HG03439 (cell line): ENCODE data around the gene OR52N5.

Experiments
- ATAC-seq: cut with Tn5 transposase; IDR thresholded peaks from one replicate; pipeline ENCODE4 v1.9.1; 2021; ENCODE audit warnings: mild to moderate bottlenecking, moderate library complexity; ENCODE audit not compliant: unreplicated experiment

Gene OR52N5

GRCh38 chr11:5783255-5783654 lies at the start of gene OR52N5:
TSS of gene OR52N5 (minus strand) at chr11:5783355. CDS start at chr11:5778634, 4,721 bp downstream.
- ATAC-seq, result no peak

- ATAC-seq, result no peak
Observed at GRCh38 chr11:5831196-5831829, 48.2 kb upstream of the OR52N5 start.

DNA sequence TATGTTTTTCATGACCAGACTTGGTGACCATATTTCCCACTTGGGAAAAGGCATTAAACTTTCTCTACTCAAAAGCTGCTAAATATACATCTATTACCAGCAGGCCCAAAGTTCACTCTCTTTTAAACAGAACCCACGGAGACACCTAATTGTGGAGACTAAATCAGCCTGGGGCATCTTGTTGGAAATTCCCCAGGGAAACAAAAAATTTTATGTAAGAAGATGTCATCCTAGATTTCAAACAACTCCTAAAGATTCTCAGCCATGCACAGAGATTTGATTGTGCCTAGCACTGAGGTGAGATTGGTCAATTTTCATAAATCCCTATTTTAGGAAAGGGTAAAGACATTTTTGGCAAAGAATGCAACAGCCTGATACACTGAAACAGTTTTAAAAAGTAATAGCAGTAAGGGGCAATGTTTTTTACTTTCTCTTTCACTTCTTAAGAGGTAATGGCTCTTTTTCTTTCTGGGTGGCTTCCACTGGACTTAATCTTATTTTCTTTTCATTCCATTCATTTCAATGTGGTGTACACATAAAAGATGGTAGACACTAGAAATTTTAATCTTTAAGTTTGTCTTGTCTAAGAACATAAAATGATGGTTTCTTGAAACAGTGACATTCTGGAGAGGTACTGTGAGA lies 35.2 kb upstream of the OR52N5 start:
- peak; percentile 66 for ATAC-seq

- no peak for ATAC-seq
Observed at GRCh38 chr11:5815534-5815933, 32.4 kb upstream of the OR52N5 start.

DNA sequence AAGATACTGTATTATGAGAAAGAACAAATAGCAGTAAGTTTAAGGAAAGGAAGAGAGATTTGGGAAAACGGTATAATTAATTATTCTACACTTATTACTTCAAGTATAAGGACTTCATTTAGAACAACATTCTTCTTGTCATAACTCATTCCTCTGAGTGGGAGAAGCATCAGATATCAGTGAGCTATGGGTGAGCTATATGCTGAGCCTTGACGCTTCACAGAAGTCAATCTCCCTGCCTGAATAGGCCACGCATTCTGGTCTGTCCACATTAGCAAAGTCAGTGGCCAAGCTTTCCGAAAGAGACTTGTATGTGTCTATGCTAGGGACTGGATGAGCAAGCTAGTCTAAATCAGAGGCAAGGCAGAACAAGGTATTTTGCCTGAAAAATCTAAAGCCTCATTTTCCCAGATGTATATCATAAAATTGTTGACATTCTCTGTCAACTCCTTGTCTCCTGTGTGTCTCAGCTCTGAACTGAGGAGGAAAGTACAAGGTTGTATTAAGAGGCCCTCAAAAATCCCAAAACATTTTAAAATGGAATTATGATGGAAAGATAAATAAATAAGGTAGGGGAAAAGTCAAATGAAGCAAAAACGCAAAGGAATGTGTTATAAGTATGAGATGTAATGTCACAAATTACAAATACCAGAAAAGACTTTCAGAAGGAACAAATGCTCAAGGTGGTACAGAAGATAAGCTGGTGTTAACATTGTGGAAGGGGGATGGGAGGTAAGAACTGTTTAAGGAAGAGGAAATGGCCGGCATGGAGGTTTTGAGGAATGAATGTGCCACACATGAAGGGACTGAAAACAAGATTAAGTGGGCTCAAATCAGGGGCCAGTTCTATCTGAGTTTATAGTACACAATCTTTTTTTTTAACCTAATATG lies 27.0 kb upstream of the OR52N5 start:
- ATAC-seq, result no peak

DNA sequence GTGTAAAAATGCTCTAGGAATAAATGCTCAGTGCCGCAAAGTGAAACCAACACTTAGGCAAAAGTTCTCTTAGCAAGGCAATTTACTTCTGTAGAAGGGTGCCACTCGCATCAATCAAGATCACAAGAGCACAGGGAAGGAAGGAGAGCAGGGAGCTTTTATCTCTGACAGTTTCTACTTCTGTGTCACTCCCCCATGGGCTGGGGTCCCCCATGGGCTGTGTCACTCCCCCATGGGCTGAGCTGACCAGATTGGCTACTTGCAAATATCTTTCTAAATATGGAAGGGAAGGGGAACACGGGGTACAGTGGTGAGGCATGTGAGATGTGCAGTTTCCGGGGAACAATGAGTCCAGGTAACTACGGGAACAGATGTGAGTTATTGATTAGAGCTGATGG lies 26.0 kb upstream of the OR52N5 start:
- peak; percentile 24 for ATAC-seq

DNA sequence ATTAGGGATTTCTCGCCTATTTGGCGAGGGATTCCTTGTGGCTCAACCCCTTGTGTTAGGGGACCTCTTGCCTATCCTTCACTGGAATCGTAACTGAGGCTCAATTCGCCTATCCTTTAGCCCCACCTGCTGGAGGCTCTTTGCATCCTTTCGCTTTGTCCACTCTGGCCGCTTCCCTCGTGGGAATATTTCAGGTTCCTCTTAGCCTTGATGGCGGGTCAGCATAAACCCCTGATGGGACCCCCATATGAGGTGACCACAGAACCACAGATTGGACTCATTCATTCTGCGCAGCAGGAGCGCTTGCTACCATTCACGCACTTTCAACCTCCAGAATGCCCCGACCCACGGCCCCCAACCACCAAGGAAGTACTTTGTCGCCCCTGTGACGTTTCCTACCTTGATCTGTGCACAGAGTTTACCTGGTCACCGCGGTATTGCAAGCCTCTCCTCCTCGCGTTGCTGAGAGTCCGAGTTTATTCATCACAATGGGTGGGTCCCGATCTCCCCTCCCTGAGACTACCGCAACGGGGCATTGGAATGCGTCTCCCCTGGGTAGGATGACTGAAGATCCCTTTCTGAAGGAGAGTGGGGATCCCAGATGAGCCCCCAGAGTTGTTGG lies 25.5 kb upstream of the OR52N5 start, which contains the start of gene OR52N2:
Gene OR52N2, plus strand, starts transcription at position 425 of the 622 bp plus-strand sequence. CDS start 11,412 bp downstream, outside the sequence.
- peak; percentile 94 for ATAC-seq

DNA sequence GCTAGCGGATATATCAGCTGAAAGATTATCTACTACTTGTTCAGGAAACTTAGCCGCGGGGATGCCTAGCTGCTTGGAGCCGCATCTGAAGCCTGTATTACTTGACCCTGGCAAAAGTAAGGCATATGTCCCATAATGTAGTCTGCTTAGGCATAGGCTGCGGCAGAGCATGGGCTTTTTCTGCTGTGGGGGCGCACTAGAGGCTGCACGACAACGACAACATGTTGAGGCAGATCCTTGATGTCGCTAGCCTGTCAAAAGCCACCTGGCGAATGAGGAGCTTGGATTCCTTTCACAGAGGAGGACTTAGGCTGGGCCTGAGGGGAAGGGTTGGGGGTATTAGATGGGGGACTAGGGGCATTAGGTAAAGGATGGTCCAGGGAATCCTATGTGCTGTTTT lies 24.4 kb upstream of the OR52N5 start:
- no peak for ATAC-seq

DNA sequence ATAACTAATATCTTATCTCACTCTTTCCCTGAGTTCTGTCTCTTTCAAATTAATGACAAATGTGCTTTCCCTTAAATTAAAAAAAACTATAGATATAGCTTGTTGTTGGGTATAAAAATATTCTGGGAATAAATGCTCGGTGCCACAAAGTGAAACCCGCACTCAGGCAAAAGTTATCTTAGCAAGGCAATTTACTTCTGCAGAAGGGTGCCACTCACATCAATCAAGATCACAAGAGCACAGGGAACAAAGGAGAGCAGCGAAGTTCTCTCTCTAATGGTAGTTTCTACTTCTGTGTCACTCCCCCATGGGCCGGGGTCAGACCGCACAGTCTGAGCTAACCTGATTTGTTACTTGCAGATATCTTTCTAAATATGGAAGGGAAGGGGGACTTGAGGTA lies 20.8 kb upstream of the OR52N5 start:
- ATAC-seq, result no peak

GRCh38 chr11:5796541-5796940 lies 13.4 kb upstream of the OR52N5 start:
- ATAC-seq, result no peak

- no peak for ATAC-seq
Observed at GRCh38 chr11:5791165-5791564, 8.0 kb upstream of the OR52N5 start, which contains the start of gene OR52N1. TSS of gene OR52N1 (minus strand) at chr11:5791265. CDS start at chr11:5788816, 2,449 bp downstream.

GRCh38 chr11:5767056-5767455 lies 16.1 kb downstream of the OR52N5 start:
- no peak for ATAC-seq

DNA sequence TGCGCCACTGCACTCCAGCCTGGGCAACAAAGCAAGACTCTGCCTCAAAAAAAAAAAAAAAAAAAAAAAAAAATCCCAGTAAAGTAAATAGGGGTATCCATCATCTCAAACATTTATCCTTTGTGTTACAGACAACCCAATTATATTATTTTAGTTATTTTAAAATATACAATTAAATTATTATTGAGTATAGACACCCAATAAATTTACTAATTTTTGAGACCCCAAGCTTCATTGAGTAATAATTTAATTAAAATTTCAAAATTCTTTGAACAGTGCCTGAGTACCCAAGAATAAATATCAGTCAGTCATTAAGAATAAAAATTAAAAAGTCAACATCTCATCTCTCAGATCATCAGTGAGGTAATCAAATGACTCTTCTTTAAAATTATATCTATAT lies 29.2 kb downstream of the OR52N5 start, which contains the start of gene OR52N4:
Gene OR52N4, plus strand, starts transcription at position 301 of the 400 bp plus-strand sequence. CDS start 498 bp downstream, outside the sequence.
- no peak for ATAC-seq

- ATAC-seq, result no peak
Observed at GRCh38 chr11:5749836-5750235, 33.3 kb downstream of the OR52N5 start.

GRCh38 chr11:5746614-5747013 lies 36.5 kb downstream of the OR52N5 start:
- no peak for ATAC-seq

- ATAC-seq, result no peak
Observed at GRCh38 chr11:5738431-5738830, 44.7 kb downstream of the OR52N5 start.

DNA sequence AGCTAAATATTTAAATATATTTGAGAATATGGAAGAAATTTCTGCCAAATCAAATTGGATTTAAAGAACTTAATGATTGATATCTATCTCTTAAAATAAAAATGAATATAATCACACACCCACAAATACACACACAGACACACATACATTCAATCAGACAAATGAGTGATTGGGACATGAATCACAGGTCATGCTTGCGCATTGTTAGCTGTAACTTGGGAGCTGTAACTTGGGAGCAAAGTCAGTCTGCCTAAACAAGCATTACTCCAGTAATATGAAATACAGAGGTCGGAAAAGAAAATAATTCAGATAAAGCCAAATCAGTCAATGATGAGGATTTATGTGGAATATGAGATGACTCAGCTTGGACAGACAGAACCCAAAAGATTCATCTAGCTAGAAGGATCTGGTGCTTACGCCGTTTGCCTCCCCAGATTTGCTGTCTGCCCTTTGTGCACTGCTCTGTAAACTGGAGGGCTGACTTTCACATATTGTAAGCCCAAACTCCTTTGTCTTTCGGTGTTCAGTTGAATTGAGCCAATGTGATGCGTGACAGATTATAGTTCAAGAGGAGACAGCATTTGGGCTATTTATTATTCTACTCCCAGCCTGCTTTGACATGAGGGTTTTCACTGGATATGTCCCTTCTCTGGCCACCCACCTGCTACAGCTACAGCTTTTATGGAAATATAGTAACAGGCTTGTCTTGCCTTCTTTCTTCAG lies 45.3 kb downstream of the OR52N5 start:
- ATAC-seq, result no peak

DNA sequence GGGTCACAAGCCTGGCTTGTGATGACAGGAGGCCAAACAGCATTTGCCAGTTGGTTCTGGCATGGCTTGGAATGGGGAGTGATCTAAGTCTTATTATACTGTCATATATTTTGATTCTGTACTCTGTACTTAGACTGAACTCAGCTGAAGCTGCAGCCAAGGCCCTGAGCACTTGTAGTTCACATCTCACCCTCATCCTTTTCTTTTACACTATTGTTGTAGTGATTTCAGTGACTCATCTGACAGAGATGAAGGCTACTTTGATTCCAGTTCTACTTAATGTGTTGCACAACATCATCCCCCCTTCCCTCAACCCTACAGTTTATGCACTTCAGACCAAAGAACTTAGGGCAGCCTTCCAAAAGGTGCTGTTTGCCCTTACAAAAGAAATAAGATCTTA lies 46.1 kb downstream of the OR52N5 start:
- ATAC-seq, result no peak

- no peak for ATAC-seq
Observed at GRCh38 chr11:5736396-5736795, 46.8 kb downstream of the OR52N5 start, which contains the start of gene OR56B1. TSS of gene OR56B1 (plus strand) at chr11:5736448. CDS start at chr11:5736517, 69 bp downstream.

- ATAC-seq, result no peak
Observed at GRCh38 chr11:5727691-5728090, 55.5 kb downstream of the OR52N5 start.
